ENCODE data around the gene TRPT1. TPM values are rescaled to one million over a fixed set of nuclear protein-coding genes. Genes with fewer than 3 reads are reported as not detected.

TRPT1 gene
- total and polyA plus RNA-seq, 2 experiments from 2014 or later: 50.7 to 66.0 TPM

GRCh38 chr11:64265176-64266160 lies 39.5 kb upstream of the TRPT1 start:
- peaks cover 7% of the 10 kb centered on the region; the same call in 1 of the 2 replicates for H3K36me3 ChIP-seq (ENCODE audit: low read depth)
- in situ Hi-C loops (cut with MboI): no loop called here

DNA sequence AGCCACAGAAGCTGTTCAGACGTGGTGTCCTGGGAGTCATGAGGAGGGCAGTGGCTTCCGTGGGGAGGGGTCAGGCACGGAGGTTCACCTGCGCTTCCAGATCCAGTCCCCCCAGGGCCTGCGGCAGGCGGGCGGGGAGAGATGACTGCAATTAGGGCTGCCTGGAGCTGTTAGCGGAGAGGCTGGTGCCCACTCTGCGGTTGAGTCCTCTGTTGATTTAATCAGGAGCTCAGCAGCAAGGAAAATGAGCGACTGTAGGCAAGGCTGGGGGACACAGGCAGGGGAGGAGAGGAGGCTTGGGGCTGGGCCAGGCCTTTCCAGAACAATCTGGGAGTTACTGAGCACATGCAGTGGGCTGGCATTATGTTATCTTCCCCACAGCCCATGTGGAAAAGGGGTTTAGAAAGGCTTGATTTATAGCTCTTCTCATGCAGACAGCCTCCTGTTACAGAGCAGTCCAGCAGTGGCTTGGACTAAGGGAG lies 38.4 kb upstream of the TRPT1 start:
- H4K20me1 ChIP-seq (ENCODE audit: insufficient read depth): no peaks in the 10 kb centered on the region
- peaks cover 7% of the 10 kb centered on the region; the same call in 1 of the 2 replicates for H3F3A ChIP-seq (ENCODE audit: insufficient read depth)
- in situ Hi-C loops (cut with MboI): no loop called here
- H3K27ac ChIP-seq: no peak overlapping the region
- no peaks in the 10 kb centered on the region for H3K9me2 ChIP-seq (ENCODE audit: insufficient read depth)
- H2AFZ ChIP-seq: no peak overlapping the region
- H3K9ac ChIP-seq: no peak overlapping the region
- no peak for DNase-seq
- peaks cover 7% of the 10 kb centered on the region; the same call in 1 of the 2 replicates for H3K36me3 ChIP-seq (ENCODE audit: low read depth)
- H3K4me2 ChIP-seq (ENCODE audit: unreplicated experiment): no peak overlapping the region
- no peaks in the 10 kb centered on the region for H3K27me3 ChIP-seq (replicated peaks; ENCODE audit: insufficient read depth)
- H3K79me2 ChIP-seq (ENCODE audit: insufficient read depth): no peaks in the 10 kb centered on the region
- no peak for TF ChIP-seq EZH2 (IDR thresholded peaks at IDR 0.05; ENCODE audit: insufficient read depth, poor library complexity, severe bottlenecking)
- no peak for TF ChIP-seq EZH2phosphoT487 (IDR thresholded peaks at IDR 0.05; ENCODE audit: insufficient read depth, low read depth)
- no peaks in the 10 kb centered on the region for H3K9me3 ChIP-seq (ENCODE audit: low read depth)
- WGBS, 2 experiments (ENCODE audit: low coverage in 1 of 2, low lambda C conversion rate in 2 of 2, missing lambda C conversion rate in 2 of 2): 89 to 91% methylated on average over 10 of the region's 10 CpGs
- H3K4me1 ChIP-seq (ENCODE audit: insufficient read depth): peaks cover 17% of the 10 kb centered on the region
- no peak overlapping the region for H3K4me3 ChIP-seq

More at GRCh38 chr11:64265176-64266160, 39.5 kb upstream of the TRPT1 start:
- H3F3A ChIP-seq (ENCODE audit: insufficient read depth): peaks cover 10% of the 10 kb centered on the region
- H3K9ac ChIP-seq: no peak overlapping the region
- no peak overlapping the region for H3K4me3 ChIP-seq
- H2AFZ ChIP-seq: no peak overlapping the region
- no peak overlapping the region for H3K4me2 ChIP-seq (ENCODE audit: unreplicated experiment)
- H4K20me1 ChIP-seq (ENCODE audit: insufficient read depth): no peaks in the 10 kb centered on the region
- no peak overlapping the region for H3K27ac ChIP-seq
- WGBS, 2 experiments (ENCODE audit: low coverage in 1 of 2, low lambda C conversion rate in 2 of 2, missing lambda C conversion rate in 2 of 2): 93% methylated on average over 27 to 35 of the region's 35 CpGs
- H3K9me3 ChIP-seq (ENCODE audit: low read depth): no peaks in the 10 kb centered on the region
- no peaks in the 10 kb centered on the region for H3K79me2 ChIP-seq (ENCODE audit: insufficient read depth)
- peaks cover 17% of the 10 kb centered on the region for H3K4me1 ChIP-seq (ENCODE audit: insufficient read depth)
- DNase-seq: no peak
- TF ChIP-seq EZH2 (IDR thresholded peaks at IDR 0.05; ENCODE audit: insufficient read depth, poor library complexity, severe bottlenecking) (no peak), EZH2phosphoT487 (IDR thresholded peaks at IDR 0.05; ENCODE audit: insufficient read depth, low read depth) (no peak)
- H3K9me2 ChIP-seq (ENCODE audit: insufficient read depth): no peaks in the 10 kb centered on the region
- no peaks in the 10 kb centered on the region for H3K27me3 ChIP-seq (replicated peaks; ENCODE audit: insufficient read depth)

- Histone ChIP-seq H3K4me3 (no peak overlapping the region), H4K20me1 (ENCODE audit: insufficient read depth) (no peaks in the 10 kb centered on the region), H3K27ac (no peak overlapping the region), H3K27me3 (replicated peaks; ENCODE audit: insufficient read depth) (no peaks in the 10 kb centered on the region), H3K36me3 (ENCODE audit: low read depth) (peaks cover 7% of the 10 kb centered on the region; the same call in 1 of the 2 replicates), H3K9me3 (ENCODE audit: low read depth) (no peaks in the 10 kb centered on the region), H3K9ac (no peak overlapping the region), H2AFZ (no peak overlapping the region), H3K4me2 (ENCODE audit: unreplicated experiment) (no peak overlapping the region), H3K79me2 (ENCODE audit: insufficient read depth) (no peaks in the 10 kb centered on the region), H3K4me1 (ENCODE audit: insufficient read depth) (peaks cover 16% of the 10 kb centered on the region), H3K9me2 (ENCODE audit: insufficient read depth) (no peaks in the 10 kb centered on the region), H3F3A (ENCODE audit: insufficient read depth) (peaks cover 7% of the 10 kb centered on the region; the same call in 1 of the 2 replicates)
- WGBS, 2 experiments (ENCODE audit: low coverage in 1 of 2, low lambda C conversion rate in 2 of 2, missing lambda C conversion rate in 2 of 2): 91 to 97% methylated on average over 8 of the region's 8 CpGs
- DNase-seq: no peak
- in situ Hi-C loops (cut with MboI): no loop called here
- TF ChIP-seq EZH2phosphoT487 (IDR thresholded peaks at IDR 0.05; ENCODE audit: insufficient read depth, low read depth): no peak
- TF ChIP-seq EZH2 (IDR thresholded peaks at IDR 0.05; ENCODE audit: insufficient read depth, poor library complexity, severe bottlenecking): no peak
These were observed 37.9 kb upstream of the TRPT1 start for GRCh38 chr11:64263947-64264317.

GRCh38 chr11:64263021-64263946 lies 37.3 kb upstream of the TRPT1 start:
- TF ChIP-seq EZH2 (IDR thresholded peaks at IDR 0.05; ENCODE audit: insufficient read depth, poor library complexity, severe bottlenecking) (no peak), EZH2phosphoT487 (IDR thresholded peaks at IDR 0.05; ENCODE audit: insufficient read depth, low read depth) (no peak)
- H3K9me3 ChIP-seq (ENCODE audit: low read depth): no peaks in the 10 kb centered on the region
- no peaks in the 10 kb centered on the region for H3K9me2 ChIP-seq (ENCODE audit: insufficient read depth)
- H2AFZ ChIP-seq: no peak overlapping the region
- H3K27ac ChIP-seq: no peak overlapping the region
- peaks cover 7% of the 10 kb centered on the region; the same call in 1 of the 2 replicates for H3F3A ChIP-seq (ENCODE audit: insufficient read depth)
- no peaks in the 10 kb centered on the region for H3K27me3 ChIP-seq (replicated peaks; ENCODE audit: insufficient read depth)
- in situ Hi-C loops (cut with MboI): no loop called here
- H3K4me2 ChIP-seq (ENCODE audit: unreplicated experiment): no peak overlapping the region
- peaks cover 9% of the 10 kb centered on the region for H3K4me1 ChIP-seq (ENCODE audit: insufficient read depth)
- H3K9ac ChIP-seq: no peak overlapping the region
- peak; percentile 39 for DNase-seq
- no peaks in the 10 kb centered on the region for H3K79me2 ChIP-seq (ENCODE audit: insufficient read depth)
- H3K4me3 ChIP-seq: no peak overlapping the region
- peaks cover 7% of the 10 kb centered on the region; the same call in 1 of the 2 replicates for H3K36me3 ChIP-seq (ENCODE audit: low read depth)
- WGBS, 2 experiments (ENCODE audit: low coverage in 1 of 2, low lambda C conversion rate in 2 of 2, missing lambda C conversion rate in 2 of 2): 77 to 82% methylated on average over 24 to 29 of the region's 29 CpGs
- H4K20me1 ChIP-seq (ENCODE audit: insufficient read depth): no peaks in the 10 kb centered on the region

Data from GM23248 (cell line).